Glutamatergic neuron (in vitro differentiated cells): Measurements from ENCODE around the gene VASN. TPM values are rescaled to one million over a fixed set of nuclear protein-coding genes. Genes with fewer than 3 reads are reported as not detected.

Experiments
- DNase-seq: peaks from one replicate; pipeline ENCODE4 v3.0.0; 2022
- H3K27ac Mint-ChIP-seq: one replicate; pipeline ENCODE4 v1.8.0; 2020; ENCODE audit warnings: mild to moderate bottlenecking, mixed read lengths, inconsistent platforms; ENCODE audit not compliant: unreplicated experiment
- H3K27me3 Mint-ChIP-seq: one replicate; pipeline ENCODE4 v1.8.0; 2020; ENCODE audit warnings: mild to moderate bottlenecking, moderate library complexity, mixed read lengths, inconsistent platforms; ENCODE audit not compliant: unreplicated experiment
- H3K36me3 Mint-ChIP-seq: one replicate; pipeline ENCODE4 v1.8.0; 2020; ENCODE audit warnings: mild to moderate bottlenecking, mixed read lengths, inconsistent platforms; ENCODE audit not compliant: unreplicated experiment
- H3K4me1 Mint-ChIP-seq: one replicate; pipeline ENCODE4 v1.8.0; 2020; ENCODE audit warnings: mild to moderate bottlenecking, low read depth, mixed read lengths, inconsistent platforms; ENCODE audit not compliant: unreplicated experiment
- H3K4me3 Mint-ChIP-seq: one replicate; pipeline ENCODE4 v1.8.0; 2020; ENCODE audit warnings: mild to moderate bottlenecking, mixed read lengths, inconsistent platforms; ENCODE audit not compliant: unreplicated experiment
- H3K9me3 Mint-ChIP-seq: one replicate; pipeline ENCODE4 v1.8.0; 2020; ENCODE audit warnings: mild to moderate bottlenecking, moderate library complexity, mixed read lengths, inconsistent platforms; ENCODE audit not compliant: unreplicated experiment
- CTCF ChIP-seq: fragments of 200-600 bp; sonication (generic); IDR thresholded peaks from one replicate; pipeline ENCODE4 v1.5.0; 2021; ENCODE audit not compliant: partially characterized antibody, unreplicated experiment
- total RNA-seq: library from RNA; stranded (reverse); fragmentation: NEBNext Ultra II Directional; extraction: Animal tissue kit (Norgen Biotek cat#: 25700); gene quantifications from one replicate; pipeline ENCODE4 v1.2.1, GENCODE V29; 2021; ENCODE audit not compliant: unreplicated experiment

The VASN gene
- total RNA-seq, 1 donor from 2014 or later = 4.1 TPM

- DNase-seq = no peak
- Mint-ChIP-seq H3K4me3 (peak overlapping the region; percentile 53), H3K4me1 (peaks cover 38% of the 10 kb centered on the region), H3K27me3 (peaks cover 20% of the 10 kb centered on the region), H3K36me3 (no peaks in the 10 kb centered on the region), H3K27ac (peak overlapping the region; percentile 83), H3K9me3 (peaks cover 13% of the 10 kb centered on the region)
- no peak for TF ChIP-seq CTCF
Observed at GRCh38 chr16:4410335-4411075, 38.9 kb downstream of the VASN start.

- H3K9me3 Mint-ChIP-seq = peaks cover 14% of the 10 kb centered on the region
Observed at GRCh38 chr16:4411684-4412083, 40.0 kb downstream of the VASN start.

GRCh38 chr16:4412159-4412558 lies 40.5 kb downstream of the VASN start:
- H3K36me3 Mint-ChIP-seq = no peaks in the 10 kb centered on the region
- H3K27me3 Mint-ChIP-seq = peaks cover 20% of the 10 kb centered on the region
- peaks cover 35% of the 10 kb centered on the region for H3K4me1 Mint-ChIP-seq
- H3K9me3 Mint-ChIP-seq = peaks cover 14% of the 10 kb centered on the region
- peak overlapping the region; percentile 95 for H3K27ac Mint-ChIP-seq
- no peak for DNase-seq
- H3K4me3 Mint-ChIP-seq = peak overlapping the region; percentile 78
- TF ChIP-seq CTCF = no peak

More at GRCh38 chr16:4411684-4412083, 40.0 kb downstream of the VASN start:
- H3K27ac Mint-ChIP-seq = peak overlapping the region; percentile 95
- H3K36me3 Mint-ChIP-seq = no peaks in the 10 kb centered on the region
- peaks cover 35% of the 10 kb centered on the region for H3K4me1 Mint-ChIP-seq
- H3K27me3 Mint-ChIP-seq = peaks cover 20% of the 10 kb centered on the region
- DNase-seq = peak; percentile 83
- peak overlapping the region; percentile 78 for H3K4me3 Mint-ChIP-seq
- no peak for TF ChIP-seq CTCF

GRCh38 chr16:4412854-4413253 lies 41.2 kb downstream of the VASN start:
- Mint-ChIP-seq H3K4me1 (peaks cover 35% of the 10 kb centered on the region), H3K9me3 (peaks cover 14% of the 10 kb centered on the region), H3K27me3 (peaks cover 20% of the 10 kb centered on the region), H3K36me3 (no peaks in the 10 kb centered on the region), H3K4me3 (no peak overlapping the region), H3K27ac (peak overlapping the region; percentile 95)
- no peak for TF ChIP-seq CTCF
- DNase-seq = no peak

- peaks cover 35% of the 10 kb centered on the region for H3K4me1 Mint-ChIP-seq
- peaks cover 20% of the 10 kb centered on the region for H3K27me3 Mint-ChIP-seq
- no peak overlapping the region for H3K27ac Mint-ChIP-seq
Observed at GRCh38 chr16:4414187-4414917, 42.7 kb downstream of the VASN start.

More at GRCh38 chr16:4414187-4414917, 42.7 kb downstream of the VASN start:
- no peak for DNase-seq
- no peaks in the 10 kb centered on the region for H3K36me3 Mint-ChIP-seq
- peak overlapping the region; percentile 91 for H3K4me3 Mint-ChIP-seq
- TF ChIP-seq CTCF = no peak
- peaks cover 14% of the 10 kb centered on the region for H3K9me3 Mint-ChIP-seq
